ENCODE measurements around the gene CHRNA1.
"Not testable (repeated sequence)": the region's sequence is repeated elsewhere in the genome, so short reads cannot be mapped to it uniquely, and the experiment has no call there.

The CHRNA1 gene

GRCh38 chr2:174716785-174717184 is 47.5 kb downstream of the CHRNA1 start:
- no peak for DNase-seq (ENCODE audit: low read depth)

- no peak for DNase-seq (ENCODE audit: low read depth)
Observed at GRCh38 chr2:174713686-174714085, 50.6 kb downstream of the CHRNA1 start.

GRCh38 chr2:174711206-174711605 is 53.1 kb downstream of the CHRNA1 start:
- peak; percentile 35 for DNase-seq (ENCODE audit: low read depth)

- not testable (repeated sequence) for DNase-seq (ENCODE audit: low read depth)
Observed at GRCh38 chr2:174709416-174710004, 54.8 kb downstream of the CHRNA1 start.

GRCh38 chr2:174708713-174709112 is 55.6 kb downstream of the CHRNA1 start:
- DNase-seq (ENCODE audit: low read depth): no peak

GRCh38 chr2:174705321-174705720 is 59.0 kb downstream of the CHRNA1 start:
- DNase-seq (ENCODE audit: low read depth): no peak

- no peak for DNase-seq (ENCODE audit: low read depth)
Observed at GRCh38 chr2:174704642-174705041, 59.6 kb downstream of the CHRNA1 start.

GRCh38 chr2:174704061-174704460 is 60.2 kb downstream of the CHRNA1 start:
- DNase-seq (ENCODE audit: low read depth): no peak

GRCh38 chr2:174703430-174703829 is 60.8 kb downstream of the CHRNA1 start:
- no peak for DNase-seq (ENCODE audit: low read depth)

- no peak for DNase-seq (ENCODE audit: low read depth)
Observed at GRCh38 chr2:174702541-174702940, 61.7 kb downstream of the CHRNA1 start.

GRCh38 chr2:174699993-174700766 is 64.1 kb downstream of the CHRNA1 start:
- DNase-seq (ENCODE audit: low read depth): peak; percentile 67
